ENCODE results near the gene RNF224. TPM values are rescaled to one million over a fixed set of nuclear protein-coding genes. Genes with fewer than 3 reads are reported as not detected.

RNF224 gene
- total RNA-seq, 2 experiments from 2014 or later = not detected

Other genes with a start within 250 kb of the RNF224 start
- not detected for gene PTGDS, start 250.0 kb upstream of the RNF224 start, total RNA-seq
- gene LCNL1, start 244.5 kb upstream of the RNF224 start, total RNA-seq = not detected
- gene PAXX, start 235.1 kb upstream of the RNF224 start, total RNA-seq = 10 to 100 TPM; 75.9 to 76.8 TPM
- not detected for gene CLIC3, start 230.9 kb upstream of the RNF224 start, total RNA-seq
- gene ABCA2, start 199.3 kb upstream of the RNF224 start, total RNA-seq = 1 to 10 TPM; 4.1 to 4.7 TPM
- not detected for gene FUT7, start 195.4 kb upstream of the RNF224 start, total RNA-seq
- 10 to 100 TPM; 14.2 to 15.9 TPM for gene NPDC1, start 181.3 kb upstream of the RNF224 start, total RNA-seq
- gene ENTPD2, start 173.4 kb upstream of the RNF224 start, total RNA-seq = not detected
- 1 to 10 TPM; 3.8 to 3.9 TPM for gene SAPCD2, start 156.9 kb upstream of the RNF224 start, total RNA-seq
- 1 to 10 TPM; 2.6 to 3.4 TPM for gene UAP1L1, start 150.0 kb upstream of the RNF224 start, total RNA-seq
- 10 to 100 TPM; 18.7 to 18.9 TPM for gene MAN1B1, start 140.5 kb upstream of the RNF224 start, total RNA-seq
- gene DPP7, start 112.8 kb upstream of the RNF224 start, total RNA-seq = 100 to 1,000 TPM; 162 to 167 TPM
- gene GRIN1, start 88.3 kb upstream of the RNF224 start, total RNA-seq = under 1 TPM in 1 of 2 experiments, not detected in 1; 0.35 TPM
- gene LRRC26, start 57.5 kb upstream of the RNF224 start, total RNA-seq = not detected
- gene TMEM210, start 55.4 kb upstream of the RNF224 start, total RNA-seq = not detected
- gene ANAPC2, start 38.9 kb upstream of the RNF224 start, total RNA-seq = 10 to 100 TPM; 34.8 to 36.6 TPM
- 10 to 100 TPM; 48.2 to 49.9 TPM for gene SSNA1, start 38.8 kb upstream of the RNF224 start, total RNA-seq
- gene TPRN, start 26.8 kb upstream of the RNF224 start, total RNA-seq = 1 to 10 TPM; 2.1 to 2.6 TPM
- gene TMEM203, start 21.9 kb upstream of the RNF224 start, total RNA-seq = 10 to 100 TPM; 21.8 to 23.2 TPM
- gene NDOR1, start 21.8 kb upstream of the RNF224 start, total RNA-seq = 10 to 100 TPM; 25.3 to 26.1 TPM
- 1 to 10 TPM; 4.9 to 5.0 TPM for gene RNF208, start 5.3 kb upstream of the RNF224 start, total RNA-seq
- gene CYSRT1, start 2.3 kb upstream of the RNF224 start, total RNA-seq = under 1 TPM; 0.17 to 0.26 TPM
- gene SLC34A3, start 3.4 kb downstream of the RNF224 start, total RNA-seq = not detected
- gene TUBB4B, start 13.8 kb downstream of the RNF224 start, total RNA-seq = 100 to 1,000 TPM; 193 to 196 TPM
- not detected for gene STPG3, start 23.8 kb downstream of the RNF224 start, total RNA-seq
- gene NELFB, start 27.8 kb downstream of the RNF224 start, total RNA-seq = 10 to 100 TPM; 47.0 to 47.1 TPM
- 1 to 10 TPM in 1 of 2 experiments, under 1 TPM in 1; 0.93 to 1.1 TPM for gene TOR4A, start 50.2 kb downstream of the RNF224 start, total RNA-seq
- 1 to 10 TPM; 1.8 to 2.2 TPM for gene NRARP, start 74.8 kb downstream of the RNF224 start, total RNA-seq
- 10 to 100 TPM; 11.2 to 12.7 TPM for gene EXD3, start 195.7 kb downstream of the RNF224 start, total RNA-seq
- gene NOXA1, start 195.9 kb downstream of the RNF224 start, total RNA-seq = 1 to 10 TPM; 1.0 to 1.2 TPM
- gene ENTPD8, start 213.9 kb downstream of the RNF224 start, total RNA-seq = not detected
- gene NSMF, start 231.8 kb downstream of the RNF224 start, total RNA-seq = 10 to 100 TPM; 33.2 to 35.7 TPM

Data from activated naive CD4-positive, alpha-beta T cell treated with anti-CD3 and anti-CD28 coated beads for 36 hours (primary cell).